GM18511 (cell line): Measurements from ENCODE around the gene OLFM1.

ENCODE experiments used
- ATAC-seq: cut with Tn5 transposase; IDR thresholded peaks from one replicate; pipeline ENCODE4 v1.9.1; 2021; ENCODE audit warnings: mild to moderate bottlenecking, moderate library complexity; ENCODE audit not compliant: unreplicated experiment

OLFM1 gene

GRCh38 chr9:135088348-135088978 is 995 bp downstream of the OLFM1 start:
- ATAC-seq, result no peak

- no peak for ATAC-seq
Observed at GRCh38 chr9:135088979-135089847, 1.7 kb downstream of the OLFM1 start.

- ATAC-seq, result no peak
Observed at GRCh38 chr9:135090081-135090480, 2.6 kb downstream of the OLFM1 start.

GRCh38 chr9:135090547-135090946 is 3.1 kb downstream of the OLFM1 start:
- ATAC-seq, result no peak

GRCh38 chr9:135091545-135091944 is 4.1 kb downstream of the OLFM1 start:
- no peak for ATAC-seq

- no peak for ATAC-seq
Observed at GRCh38 chr9:135093111-135093510, 5.6 kb downstream of the OLFM1 start.

- ATAC-seq, result no peak
Observed at GRCh38 chr9:135093911-135094584, 6.6 kb downstream of the OLFM1 start.

- no peak for ATAC-seq
Observed at GRCh38 chr9:135095470-135096407, 8.3 kb downstream of the OLFM1 start.

GRCh38 chr9:135096408-135096895 is 9.0 kb downstream of the OLFM1 start:
- no peak for ATAC-seq

GRCh38 chr9:135098400-135099105 is 11.1 kb downstream of the OLFM1 start:
- ATAC-seq, result no peak

- ATAC-seq, result no peak
Observed at GRCh38 chr9:135099574-135099973, 12.1 kb downstream of the OLFM1 start.

GRCh38 chr9:135100241-135100681 is 12.8 kb downstream of the OLFM1 start:
- ATAC-seq, result no peak

- ATAC-seq, result no peak
Observed at GRCh38 chr9:135100725-135101410, 13.4 kb downstream of the OLFM1 start.

- ATAC-seq, result no peak
Observed at GRCh38 chr9:135101486-135101885, 14.0 kb downstream of the OLFM1 start.

GRCh38 chr9:135101926-135102325 is 14.5 kb downstream of the OLFM1 start:
- ATAC-seq, result no peak

- no peak for ATAC-seq
Observed at GRCh38 chr9:135102331-135102730, 14.9 kb downstream of the OLFM1 start.

- ATAC-seq, result no peak
Observed at GRCh38 chr9:135103001-135103446, 15.6 kb downstream of the OLFM1 start.

- ATAC-seq, result no peak
Observed at GRCh38 chr9:135103931-135104639, 16.6 kb downstream of the OLFM1 start.
